ENCODE measurements around the gene RRP8. TPM values are rescaled to one million over a fixed set of nuclear protein-coding genes. Genes with fewer than 3 reads are reported as not detected.

The RRP8 gene
- polyA plus RNA-seq, 1 donor from 2014 or later: 23.4 TPM

DNA sequence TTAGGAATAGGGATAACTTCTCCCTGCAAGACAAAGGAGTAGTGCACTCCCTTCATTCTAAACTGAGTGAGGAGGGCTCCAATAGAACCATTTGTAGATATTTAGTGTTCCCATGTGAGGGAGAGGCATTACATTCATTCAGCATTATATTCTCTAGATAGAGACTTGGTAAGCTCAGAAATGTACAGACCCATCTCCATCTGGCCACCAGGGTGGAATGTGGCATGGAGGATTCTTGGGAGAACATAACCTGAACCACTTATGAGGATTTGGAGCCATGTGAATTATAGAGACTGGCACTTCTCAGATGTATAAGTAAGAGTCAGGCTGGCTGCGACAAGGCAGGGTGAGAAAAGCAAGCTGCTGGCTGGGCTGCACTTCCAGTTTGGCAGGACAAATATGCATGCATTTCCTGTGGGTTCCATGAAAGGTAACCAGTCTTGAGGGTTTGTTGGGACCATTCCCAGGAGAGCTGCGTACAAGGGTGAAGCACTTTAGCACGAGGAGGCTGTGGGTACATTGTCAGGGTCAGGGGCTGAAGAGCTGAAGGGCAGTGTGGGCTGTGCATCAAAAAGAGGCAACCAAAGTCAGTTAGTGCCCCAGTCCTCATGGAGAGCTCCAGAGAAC is 9.2 kb downstream of the RRP8 start:
- Histone ChIP-seq H3K27me3 (ENCODE audit: insufficient read depth, low read depth, low read length) (no peaks in the 10 kb centered on the region), H3K27ac (ENCODE audit: low read length) (no peak overlapping the region), H3K4me2 (ENCODE audit: low read length) (no peak overlapping the region), H3K9me2 (ENCODE audit: insufficient read depth, low read length) (no peaks in the 10 kb centered on the region), H2AFZ (ENCODE audit: low read depth, low read length) (no peak overlapping the region), H3K4me3 (ENCODE audit: low read length) (no peak overlapping the region), H3K9me3 (ENCODE audit: low read length) (no peaks in the 10 kb centered on the region), H3F3A (ENCODE audit: insufficient read depth, low read length, poor library complexity, severe bottlenecking) (no peaks in the 10 kb centered on the region), H4K20me1 (ENCODE audit: insufficient read depth) (no peaks in the 10 kb centered on the region), H3K79me2 (replicated peaks; ENCODE audit: insufficient read depth, low read length) (no peaks in the 10 kb centered on the region), H3K36me3 (ENCODE audit: insufficient read depth, low read length) (no peaks in the 10 kb centered on the region), H3K9ac (ENCODE audit: low read length) (no peak overlapping the region)
- no peak for TF ChIP-seq EP300 (conservative IDR thresholded peaks at IDR 0.05; ENCODE audit: poor library complexity, severe bottlenecking)

- Histone ChIP-seq H4K20me1 (ENCODE audit: insufficient read depth) (no peaks in the 10 kb centered on the region), H3K9ac (ENCODE audit: low read length) (no peak overlapping the region), H3K36me3 (ENCODE audit: insufficient read depth, low read length) (no peaks in the 10 kb centered on the region), H3K27me3 (ENCODE audit: insufficient read depth, low read depth, low read length) (no peaks in the 10 kb centered on the region), H2AFZ (ENCODE audit: low read depth, low read length) (no peak overlapping the region), H3K4me3 (ENCODE audit: low read length) (no peak overlapping the region), H3K27ac (ENCODE audit: low read length) (no peak overlapping the region), H3K9me3 (ENCODE audit: low read length) (peaks cover 5% of the 10 kb centered on the region), H3K79me2 (replicated peaks; ENCODE audit: insufficient read depth, low read length) (no peaks in the 10 kb centered on the region), H3K4me2 (ENCODE audit: low read length) (no peak overlapping the region), H3F3A (ENCODE audit: insufficient read depth, low read length, poor library complexity, severe bottlenecking) (no peaks in the 10 kb centered on the region), H3K9me2 (ENCODE audit: insufficient read depth, low read length) (no peaks in the 10 kb centered on the region)
- TF ChIP-seq, protein P1, sequence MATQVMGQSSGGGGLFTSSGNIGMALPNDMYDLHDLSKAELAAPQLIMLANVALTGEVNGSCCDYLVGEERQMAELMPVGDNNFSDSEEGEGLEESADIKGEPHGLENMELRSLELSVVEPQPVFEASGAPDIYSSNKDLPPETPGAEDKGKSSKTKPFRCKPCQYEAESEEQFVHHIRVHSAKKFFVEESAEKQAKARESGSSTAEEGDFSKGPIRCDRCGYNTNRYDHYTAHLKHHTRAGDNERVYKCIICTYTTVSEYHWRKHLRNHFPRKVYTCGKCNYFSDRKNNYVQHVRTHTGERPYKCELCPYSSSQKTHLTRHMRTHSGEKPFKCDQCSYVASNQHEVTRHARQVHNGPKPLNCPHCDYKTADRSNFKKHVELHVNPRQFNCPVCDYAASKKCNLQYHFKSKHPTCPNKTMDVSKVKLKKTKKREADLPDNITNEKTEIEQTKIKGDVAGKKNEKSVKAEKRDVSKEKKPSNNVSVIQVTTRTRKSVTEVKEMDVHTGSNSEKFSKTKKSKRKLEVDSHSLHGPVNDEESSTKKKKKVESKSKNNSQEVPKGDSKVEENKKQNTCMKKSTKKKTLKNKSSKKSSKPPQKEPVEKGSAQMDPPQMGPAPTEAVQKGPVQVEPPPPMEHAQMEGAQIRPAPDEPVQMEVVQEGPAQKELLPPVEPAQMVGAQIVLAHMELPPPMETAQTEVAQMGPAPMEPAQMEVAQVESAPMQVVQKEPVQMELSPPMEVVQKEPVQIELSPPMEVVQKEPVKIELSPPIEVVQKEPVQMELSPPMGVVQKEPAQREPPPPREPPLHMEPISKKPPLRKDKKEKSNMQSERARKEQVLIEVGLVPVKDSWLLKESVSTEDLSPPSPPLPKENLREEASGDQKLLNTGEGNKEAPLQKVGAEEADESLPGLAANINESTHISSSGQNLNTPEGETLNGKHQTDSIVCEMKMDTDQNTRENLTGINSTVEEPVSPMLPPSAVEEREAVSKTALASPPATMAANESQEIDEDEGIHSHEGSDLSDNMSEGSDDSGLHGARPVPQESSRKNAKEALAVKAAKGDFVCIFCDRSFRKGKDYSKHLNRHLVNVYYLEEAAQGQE (IDR thresholded peaks at IDR 0.05; ENCODE audit: borderline replicate concordance): no peak
- TF ChIP-seq POLR2AphosphoS5 (IDR thresholded peaks at IDR 0.05) (no peak), EP300 (conservative IDR thresholded peaks at IDR 0.05; ENCODE audit: poor library complexity, severe bottlenecking) (no peak), SMC3 (conservative IDR thresholded peaks at IDR 0.05; ENCODE audit: poor library complexity) (no peak), EZH2 (IDR thresholded peaks at IDR 0.05; ENCODE audit: borderline replicate concordance, insufficient read depth, low read length, poor library complexity, severe bottlenecking) (no peak), RAD21 (conservative IDR thresholded peaks at IDR 0.05) (no peak)
- TF ChIP-seq, protein P2, sequence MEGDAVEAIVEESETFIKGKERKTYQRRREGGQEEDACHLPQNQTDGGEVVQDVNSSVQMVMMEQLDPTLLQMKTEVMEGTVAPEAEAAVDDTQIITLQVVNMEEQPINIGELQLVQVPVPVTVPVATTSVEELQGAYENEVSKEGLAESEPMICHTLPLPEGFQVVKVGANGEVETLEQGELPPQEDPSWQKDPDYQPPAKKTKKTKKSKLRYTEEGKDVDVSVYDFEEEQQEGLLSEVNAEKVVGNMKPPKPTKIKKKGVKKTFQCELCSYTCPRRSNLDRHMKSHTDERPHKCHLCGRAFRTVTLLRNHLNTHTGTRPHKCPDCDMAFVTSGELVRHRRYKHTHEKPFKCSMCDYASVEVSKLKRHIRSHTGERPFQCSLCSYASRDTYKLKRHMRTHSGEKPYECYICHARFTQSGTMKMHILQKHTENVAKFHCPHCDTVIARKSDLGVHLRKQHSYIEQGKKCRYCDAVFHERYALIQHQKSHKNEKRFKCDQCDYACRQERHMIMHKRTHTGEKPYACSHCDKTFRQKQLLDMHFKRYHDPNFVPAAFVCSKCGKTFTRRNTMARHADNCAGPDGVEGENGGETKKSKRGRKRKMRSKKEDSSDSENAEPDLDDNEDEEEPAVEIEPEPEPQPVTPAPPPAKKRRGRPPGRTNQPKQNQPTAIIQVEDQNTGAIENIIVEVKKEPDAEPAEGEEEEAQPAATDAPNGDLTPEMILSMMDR (IDR thresholded peaks at IDR 0.05; ENCODE audit: poor library complexity, severe bottlenecking): no peak
Observed at GRCh38 chr11:6588018-6588417, 15.4 kb downstream of the RRP8 start.

DNA sequence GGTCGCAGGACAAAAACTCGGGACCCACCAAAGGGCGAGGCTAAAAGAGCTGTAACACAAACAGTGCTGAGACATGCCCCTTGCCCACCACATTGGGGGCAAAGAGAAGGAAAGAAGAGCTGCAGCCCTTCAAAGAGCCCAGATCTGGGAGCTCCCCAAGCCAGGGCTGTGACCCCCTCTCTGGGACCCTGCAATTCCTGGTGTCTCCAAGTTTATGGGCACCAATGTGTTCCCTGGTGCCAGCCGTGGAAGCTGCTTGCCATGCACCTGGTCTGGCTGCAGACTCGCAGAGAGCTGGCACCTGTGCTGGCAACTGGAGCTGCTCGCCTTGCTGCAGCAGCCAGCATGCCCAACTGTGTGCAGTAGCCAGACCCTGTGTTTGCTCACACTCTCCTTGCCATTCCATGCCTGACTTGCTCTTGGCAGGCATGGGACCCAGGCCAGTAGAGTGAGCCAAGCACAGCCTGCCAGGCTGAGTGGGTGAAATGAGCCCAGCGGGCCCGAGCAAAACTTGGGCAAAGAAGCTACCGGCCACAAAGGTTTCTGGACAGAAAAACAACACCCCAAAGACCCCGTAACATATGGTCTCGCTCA is 16.0 kb downstream of the RRP8 start:
- H3K79me2 ChIP-seq (replicated peaks; ENCODE audit: insufficient read depth, low read length): no peaks in the 10 kb centered on the region
- no peak for TF ChIP-seq MXI1 (conservative IDR thresholded peaks at IDR 0.05; ENCODE audit: poor library complexity, severe bottlenecking)
- TF ChIP-seq EZH2 (IDR thresholded peaks at IDR 0.05; ENCODE audit: borderline replicate concordance, insufficient read depth, low read length, poor library complexity, severe bottlenecking): no peak
- no peak for TF ChIP-seq SMC3 (conservative IDR thresholded peaks at IDR 0.05; ENCODE audit: poor library complexity)
- no peak for TF ChIP-seq EP300 (conservative IDR thresholded peaks at IDR 0.05; ENCODE audit: poor library complexity, severe bottlenecking)
- no peak for TF ChIP-seq TAF1 (IDR thresholded peaks at IDR 0.05; ENCODE audit: low read depth)
- TF ChIP-seq, protein P2 (IDR thresholded peaks at IDR 0.05; ENCODE audit: poor library complexity, severe bottlenecking): no peak
- TF ChIP-seq, protein P1 (IDR thresholded peaks at IDR 0.05; ENCODE audit: borderline replicate concordance): no peak
- no peak for TF ChIP-seq RAD21 (conservative IDR thresholded peaks at IDR 0.05)
- TF ChIP-seq POLR2AphosphoS5 (IDR thresholded peaks at IDR 0.05): no peak
- no peak overlapping the region for H3K4me3 ChIP-seq (ENCODE audit: low read length)
- H3K4me2 ChIP-seq (ENCODE audit: low read length): no peak overlapping the region
- H2AFZ ChIP-seq (ENCODE audit: low read depth, low read length): no peak overlapping the region
- H3K9ac ChIP-seq (ENCODE audit: low read length): no peak overlapping the region
- no peaks in the 10 kb centered on the region for H4K20me1 ChIP-seq (ENCODE audit: insufficient read depth)
- no peaks in the 10 kb centered on the region for H3F3A ChIP-seq (ENCODE audit: insufficient read depth, low read length, poor library complexity, severe bottlenecking)
- H3K36me3 ChIP-seq (ENCODE audit: insufficient read depth, low read length): no peaks in the 10 kb centered on the region
- H3K9me3 ChIP-seq (ENCODE audit: low read length): peaks cover 8% of the 10 kb centered on the region
- H3K27me3 ChIP-seq (ENCODE audit: insufficient read depth, low read depth, low read length): no peaks in the 10 kb centered on the region
- H3K9me2 ChIP-seq (ENCODE audit: insufficient read depth, low read length): no peaks in the 10 kb centered on the region
- no peak overlapping the region for H3K27ac ChIP-seq (ENCODE audit: low read length)

Data from neural cell (in vitro differentiated cells).